Tibial nerve (tissue), 4 donors: ENCODE data around the gene SLC7A6. TPM values are rescaled to one million over a fixed set of nuclear protein-coding genes. Genes with fewer than 3 reads are reported as not detected.
A peak's percentile ranks its signal among the peaks of the same experiment; 100 is the strongest.

Source experiments
- DNase-seq, 2 donors: peaks; one replicate each; pipeline ENCODE4 v3.0.0-alpha.2; 2019; ENCODE audit warnings: low spot score in 2 of 2
- H3K27ac ChIP-seq, 4 donors: fragments of 200-600 bp; sonication (generic) in 3 of 4; one replicate each; pipeline ENCODE4 v1.5.1; 2017 to 2019; ENCODE audit warnings: mild to moderate bottlenecking in 1 of 4
- H3K27me3 ChIP-seq, 2 donors: fragments of 200-600 bp; sonication (generic) in 1 of 2; one replicate each; pipeline versions ENCODE4 v1.5.1 to v1.6.0; 2017 to 2019
- H3K36me3 ChIP-seq, 3 donors: fragments of 200-600 bp; sonication (generic); one replicate each; pipeline ENCODE4 v1.5.1; 2018 to 2019
- H3K4me1 ChIP-seq, 4 donors: fragments of 200-600 bp; sonication (generic) in 3 of 4; one replicate each; pipeline ENCODE4 v1.5.1; 2017 to 2019
- H3K4me3 ChIP-seq, 4 donors: fragments of 200-600 bp; sonication (generic) in 3 of 4; one replicate each; pipeline ENCODE4 v1.5.1; 2017 to 2019; ENCODE audit warnings: mild to moderate bottlenecking in 1 of 4, moderate library complexity in 1 of 4
- H3K9me3 ChIP-seq, 4 donors: fragments of 200-600 bp; sonication (generic) in 3 of 4; one replicate each; pipeline ENCODE4 v1.5.1; 2017 to 2019
- EP300 ChIP-seq, 2 donors: sonication (generic); formaldehyde crosslinking; IDR thresholded peaks; one replicate each; pipeline ENCODE4 v1.6.1; 2017; ENCODE audit warnings: antibody characterized with exemption in 2 of 2, mild to moderate bottlenecking in 1 of 2
- POLR2A ChIP-seq, 2 donors: fragments of 450-650 bp; IDR thresholded peaks; one replicate each; pipeline ENCODE4 v1.6.1; 2017; ENCODE audit warnings: antibody characterized with exemption in 2 of 2, mild to moderate bottlenecking in 2 of 2, moderate library complexity in 2 of 2
- WGBS, 2 donors: methylation state at CpG; one replicate each; pipeline ENCODE4 v1.1.5; 2018; 5-methylcytosine and 5-hydroxymethylcytosine counted together
- total RNA-seq, 4 donors: library from RNA; depleted of rRNA; stranded (reverse); fragments of >200 nt; gene quantifications; one replicate each; pipeline ENCODE4 v1.1.0, GENCODE V29; 2016
- TF ChIP-seq, protein P1 (sequence below), 5 experiments: fragments of 200-600 bp in 3 of 5; fragments of 450-650 bp in 2 of 5; sonication (generic) in 3 of 5; IDR thresholded peaks; one replicate each; pipeline ENCODE4 v1.5.1; 2016 to 2019; ENCODE audit warnings: antibody characterized with exemption in 5 of 5, mild to moderate bottlenecking in 3 of 5, moderate library complexity in 2 of 5

SLC7A6 gene
- total RNA-seq, 4 donors from 2014 or later, result 129 to 202 (median 181) TPM

DNA sequence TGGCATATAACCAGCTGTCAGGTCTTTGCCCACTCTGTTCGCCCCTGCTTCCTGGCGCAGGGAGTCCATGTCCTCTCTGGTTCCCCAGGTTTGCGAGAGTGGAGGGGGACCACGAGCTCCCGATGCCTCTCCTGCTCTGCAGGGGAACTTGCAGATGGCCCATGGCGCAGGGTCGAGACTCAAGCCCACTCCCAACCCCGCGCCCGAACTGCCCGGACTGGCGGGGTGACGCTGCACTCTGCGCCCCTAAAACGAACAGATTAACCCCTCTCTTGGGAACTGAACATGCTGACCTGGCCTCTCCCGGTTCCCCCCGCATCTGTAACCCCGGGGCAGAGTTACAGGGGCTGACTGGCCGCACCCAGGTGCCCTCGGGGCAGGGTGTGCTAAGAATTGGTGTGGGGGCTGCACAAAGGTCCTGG is 19.8 kb upstream of the SLC7A6 start:
- TF ChIP-seq, protein P1, sequence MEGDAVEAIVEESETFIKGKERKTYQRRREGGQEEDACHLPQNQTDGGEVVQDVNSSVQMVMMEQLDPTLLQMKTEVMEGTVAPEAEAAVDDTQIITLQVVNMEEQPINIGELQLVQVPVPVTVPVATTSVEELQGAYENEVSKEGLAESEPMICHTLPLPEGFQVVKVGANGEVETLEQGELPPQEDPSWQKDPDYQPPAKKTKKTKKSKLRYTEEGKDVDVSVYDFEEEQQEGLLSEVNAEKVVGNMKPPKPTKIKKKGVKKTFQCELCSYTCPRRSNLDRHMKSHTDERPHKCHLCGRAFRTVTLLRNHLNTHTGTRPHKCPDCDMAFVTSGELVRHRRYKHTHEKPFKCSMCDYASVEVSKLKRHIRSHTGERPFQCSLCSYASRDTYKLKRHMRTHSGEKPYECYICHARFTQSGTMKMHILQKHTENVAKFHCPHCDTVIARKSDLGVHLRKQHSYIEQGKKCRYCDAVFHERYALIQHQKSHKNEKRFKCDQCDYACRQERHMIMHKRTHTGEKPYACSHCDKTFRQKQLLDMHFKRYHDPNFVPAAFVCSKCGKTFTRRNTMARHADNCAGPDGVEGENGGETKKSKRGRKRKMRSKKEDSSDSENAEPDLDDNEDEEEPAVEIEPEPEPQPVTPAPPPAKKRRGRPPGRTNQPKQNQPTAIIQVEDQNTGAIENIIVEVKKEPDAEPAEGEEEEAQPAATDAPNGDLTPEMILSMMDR (IDR thresholded peaks at IDR 0.05), result no peak
- no peak for TF ChIP-seq EP300 (IDR thresholded peaks at IDR 0.05)
- no peak for TF ChIP-seq POLR2A (IDR thresholded peaks at IDR 0.05)
- Histone ChIP-seq H3K9me3 (no peaks in the 10 kb centered on the region), H3K27me3 (no peaks in the 10 kb centered on the region), H3K4me1 (peaks cover 0 to 40% (median 21%) of the 10 kb centered on the region in 4 donors), H3K36me3 (peaks cover 0 to 9% (median 0%) of the 10 kb centered on the region in 3 donors), H3K27ac (peak overlapping the region in 3 of 4 donors; percentile 71 to 76 (median 72)), H3K4me3 (peak overlapping the region; percentile 58 to 98 (median 90))
- 3 to 7% methylated on average over 20 of the region's 20 CpGs for WGBS, 2 donors
- no peak for DNase-seq

DNA sequence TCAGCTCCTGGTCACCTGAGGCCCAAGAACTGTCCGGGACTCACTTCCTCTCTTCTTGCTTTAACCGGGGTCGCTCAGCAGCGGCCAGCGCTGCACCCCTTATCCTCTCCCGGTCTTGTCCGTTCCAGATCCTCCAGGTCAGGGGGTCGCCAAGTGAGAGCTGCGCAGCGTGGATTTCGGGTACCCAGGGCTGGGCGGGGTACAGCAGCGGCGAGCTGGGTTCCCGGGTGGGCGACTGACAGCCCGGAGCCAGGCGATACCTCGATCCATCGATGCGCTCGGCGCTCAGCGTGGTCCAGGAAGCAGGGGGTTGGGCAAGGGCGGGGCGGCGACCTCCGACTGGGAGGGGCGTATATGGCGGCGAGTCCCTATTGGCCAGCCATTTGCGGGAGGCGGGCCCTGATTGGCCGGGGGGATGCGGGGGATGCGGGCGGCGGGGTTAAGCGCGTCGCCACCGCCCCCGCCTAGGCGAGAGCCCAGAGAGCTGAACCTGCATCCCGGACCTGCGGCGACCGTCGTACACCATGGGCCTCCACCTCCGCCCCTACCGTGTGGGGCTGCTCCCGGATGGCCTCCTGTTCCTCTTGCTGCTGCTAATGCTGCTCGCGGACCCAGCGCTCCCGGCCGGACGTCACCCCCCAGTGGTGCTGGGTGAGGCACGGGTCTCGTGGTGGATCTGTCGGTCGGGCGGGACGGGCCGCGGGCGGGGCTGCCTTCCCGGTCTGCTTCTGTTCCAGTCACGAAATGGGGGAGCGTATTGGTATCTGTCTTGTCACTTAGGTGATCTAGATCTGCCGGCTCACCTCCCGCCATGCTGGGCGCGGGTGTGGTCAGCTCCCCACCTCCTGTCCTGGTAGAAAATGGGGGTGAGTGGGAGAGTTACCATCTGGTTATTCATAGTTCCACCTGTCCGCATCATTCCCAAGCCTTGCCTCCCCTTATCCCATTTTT is 19.1 kb upstream of the SLC7A6 start, which contains the start of gene PLA2G15:
TSS of gene PLA2G15 (plus strand) at position 471 of the 951 bp plus-strand sequence. CDS start at position 525, 54 bp downstream.
- peak within 1 kb of the TSS; percentile 58 to 98 (median 90) for H3K4me3 ChIP-seq
- TF ChIP-seq EP300 (IDR thresholded peaks at IDR 0.05) (peak; percentile 71 to 75), POLR2A (IDR thresholded peaks at IDR 0.05) (peak in 1 of 2 donors; percentile 55)
- TF ChIP-seq, protein P1 (IDR thresholded peaks at IDR 0.05), result peak in 1 of 5 experiments; percentile 13
- H3K27ac ChIP-seq, result peak within 1 kb of the TSS; percentile 33 to 76 (median 72)
- no peaks in the 10 kb centered on the region for H3K9me3 ChIP-seq
- peaks cover 0 to 33% (median 18%) of the 10 kb centered on the region in 4 donors for H3K4me1 ChIP-seq
- no peaks in the 10 kb centered on the region for H3K27me3 ChIP-seq
- H3K36me3 ChIP-seq, result peaks cover 0 to 16% (median 0%) of the 10 kb centered on the region in 3 donors
- peak; percentile 91 to 95 for DNase-seq
- WGBS, 2 donors, result 1 to 2% methylated on average over 15 to 38 of the region's 75 CpGs

DNA sequence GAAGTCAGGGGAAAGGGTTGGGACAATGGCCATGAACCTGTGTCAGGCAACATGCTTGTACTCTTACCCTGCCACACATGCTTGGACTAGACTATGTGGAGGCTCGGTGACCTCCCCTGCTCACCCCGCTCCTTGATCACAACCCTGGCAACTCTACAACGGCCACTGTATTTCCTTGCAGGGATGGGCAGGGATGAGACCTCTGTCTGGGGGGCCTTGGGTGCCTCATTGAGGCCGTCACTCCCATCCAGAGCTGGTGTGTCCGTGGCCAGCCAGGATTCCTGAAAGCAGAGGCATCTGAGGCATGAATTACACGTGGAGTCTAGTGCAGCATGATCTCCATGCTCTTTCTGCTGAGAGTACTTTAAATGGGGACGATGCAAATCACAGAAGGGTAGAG is 18.2 kb upstream of the SLC7A6 start:
- H3K36me3 ChIP-seq, result peaks cover 0 to 26% (median 0%) of the 10 kb centered on the region in 3 donors
- TF ChIP-seq, protein P1 (IDR thresholded peaks at IDR 0.05), result no peak
- TF ChIP-seq POLR2A (IDR thresholded peaks at IDR 0.05), result no peak
- no peak for TF ChIP-seq EP300 (IDR thresholded peaks at IDR 0.05)
- peaks cover 0 to 32% (median 18%) of the 10 kb centered on the region in 4 donors for H3K4me1 ChIP-seq
- WGBS, 2 donors, result 65 to 73% methylated on average over 7 of the region's 7 CpGs
- peak overlapping the region; percentile 58 to 98 (median 90) for H3K4me3 ChIP-seq
- H3K9me3 ChIP-seq, result no peaks in the 10 kb centered on the region
- peak overlapping the region in 2 of 4 donors; percentile 61 to 76 for H3K27ac ChIP-seq
- H3K27me3 ChIP-seq, result no peaks in the 10 kb centered on the region
- no peak for DNase-seq

DNA sequence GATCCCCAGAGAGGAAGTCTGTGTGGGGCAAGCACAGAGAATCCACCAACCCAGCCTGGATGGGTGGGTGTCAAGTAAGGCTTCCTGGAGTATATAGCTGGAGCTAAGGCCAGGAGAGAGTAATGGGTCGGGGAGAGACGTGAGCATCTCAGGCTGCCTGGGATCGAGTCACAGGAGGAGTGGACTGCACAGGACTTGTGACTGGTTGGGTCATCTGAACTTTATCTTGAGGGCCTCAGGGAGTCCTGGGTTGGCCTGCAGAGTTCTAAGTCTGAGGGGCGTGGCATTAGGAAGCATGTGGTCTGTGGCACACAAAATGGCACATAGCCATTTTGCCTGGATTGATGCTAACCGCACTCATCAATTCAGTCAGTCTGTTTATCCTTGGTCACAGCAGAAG is 17.7 kb upstream of the SLC7A6 start:
- DNase-seq, result no peak
- H3K9me3 ChIP-seq, result no peaks in the 10 kb centered on the region
- H3K4me1 ChIP-seq, result peaks cover 0 to 32% (median 18%) of the 10 kb centered on the region in 4 donors
- peaks cover 0 to 31% (median 0%) of the 10 kb centered on the region in 3 donors for H3K36me3 ChIP-seq
- TF ChIP-seq EP300 (IDR thresholded peaks at IDR 0.05), result no peak
- TF ChIP-seq, protein P1 (IDR thresholded peaks at IDR 0.05), result no peak
- no peak for TF ChIP-seq POLR2A (IDR thresholded peaks at IDR 0.05)
- H3K27me3 ChIP-seq, result no peaks in the 10 kb centered on the region
- peak overlapping the region in 1 of 4 donors; percentile 88 for H3K4me3 ChIP-seq
- WGBS, 2 donors, result 73 to 82% methylated on average over 5 of the region's 5 CpGs
- peak overlapping the region in 2 of 4 donors; percentile 50 to 76 for H3K27ac ChIP-seq
